OCI-LY1 (cell line): ENCODE measurements around the gene ATXN7L1.

Source experiments
- CTCF ChIP-seq: fragments of 200-600 bp; sonication (generic), shearing (Covaris generic); IDR thresholded peaks from 2 replicates; pipeline ENCODE4 v1.5.1; 2017; ENCODE audit warnings: mild to moderate bottlenecking, antibody characterized with exemption, low read length, moderate library complexity, mixed read lengths
- EZH2 ChIP-seq: fragments of 200-600 bp; sonication (generic), shearing (Covaris generic); IDR thresholded peaks from 2 replicates; pipeline ENCODE4 v1.8.0; 2017; ENCODE audit warnings: borderline replicate concordance, mixed run types, mild to moderate bottlenecking, antibody characterized with exemption, low read length, moderate library complexity, mixed read lengths

DNA sequence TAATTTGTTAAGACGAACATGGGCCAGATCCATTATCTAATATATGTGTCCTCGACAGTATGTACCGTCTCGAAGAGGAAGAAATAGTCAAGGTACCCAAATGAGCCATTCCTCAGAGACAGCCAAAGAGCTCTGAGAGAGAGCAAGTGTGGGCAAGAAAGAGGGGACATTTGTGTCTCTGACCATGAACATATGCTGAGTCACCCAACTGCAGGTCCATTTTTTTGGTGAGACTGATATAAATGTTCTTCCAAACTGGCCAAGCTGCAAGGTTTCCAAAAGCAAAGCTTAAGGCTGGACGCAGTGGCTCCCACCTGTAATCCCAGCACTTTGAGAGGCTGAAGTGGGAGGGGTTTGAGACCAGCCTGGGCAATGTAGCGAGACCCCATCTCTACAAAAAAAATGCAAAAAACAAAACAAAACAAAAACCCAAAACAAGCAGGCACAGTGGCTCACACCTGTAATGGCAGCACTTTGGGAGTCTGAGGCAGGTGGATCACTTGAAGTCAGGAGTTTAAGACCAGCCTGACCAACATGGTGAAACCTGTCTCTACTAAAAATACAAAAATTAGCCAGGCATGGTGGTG, 26.0 kb upstream of the ATXN7L1 start:
- no peak for TF ChIP-seq CTCF
- TF ChIP-seq EZH2: no peak
